Left ventricle myocardium superior (tissue), 1 donor: ENCODE measurements around the gene BBOF1. TPM values are rescaled to one million over a fixed set of nuclear protein-coding genes. Genes with fewer than 3 reads are reported as not detected.
"Not testable (repeated sequence)": the region's sequence is repeated elsewhere in the genome, so short reads cannot be mapped to it uniquely, and the experiment has no call there.

ENCODE experiments used
- ATAC-seq: fragments of 200-7000 bp; cut with Tn5 transposase; one replicate; pipeline ENCODE4 v1.9.1; 2020; ENCODE audit warnings: mild to moderate bottlenecking, moderate library complexity
- DNase-seq: peaks from one replicate; pipeline ENCODE4 v3.0.0-alpha.2; 2020
- intact Hi-C: fragments of 100-400 bp; cut with micrococcal nuclease; formaldehyde crosslinking; loops from one replicate; pipeline ENCODE4 v1.11.0; 2022
- total RNA-seq: library from RNA; stranded (reverse); fragmentation: NEBNext Ultra II Directional; extraction: Animal tissue kit (Norgen Biotek cat#: 25700); gene quantifications from one replicate; pipeline ENCODE4 v1.2.1, GENCODE V29; 2021
- donor health status: DM: no; HTN: yes; CAD: no; lungs with severe emphysema.

The BBOF1 gene
- total RNA-seq, 1 donor from 2014 or later, result 2.5 TPM

GRCh38 chr14:74084277-74085046, 65.3 kb downstream of the BBOF1 start, which contains the start of the genes ALDH6A1 and LIN52:
TSS of gene ALDH6A1 (minus strand) at chr14:74084453. CDS start at chr14:74084394, 59 bp downstream.
TSS of gene LIN52 (plus strand) at chr14:74084956. CDS start at chr14:74084975, 19 bp downstream.
- intact Hi-C loops, result no loop called here
- peak; percentile 97 for ATAC-seq
- peak; percentile 98 for DNase-seq

- intact Hi-C loops, result no loop called here
- DNase-seq, result peak; percentile 33
- peak; percentile 5 for ATAC-seq
These were observed 66.0 kb downstream of the BBOF1 start for GRCh38 chr14:74085047-74085637.

- intact Hi-C loops, result no loop called here
- DNase-seq (no peak), ATAC-seq (no peak)
These were observed 66.7 kb downstream of the BBOF1 start for GRCh38 chr14:74085828-74086227.

- intact Hi-C loops, result no loop called here
- ATAC-seq (no peak), DNase-seq (no peak)
These were observed 70.3 kb downstream of the BBOF1 start for GRCh38 chr14:74089251-74090020.

- intact Hi-C loops, result no loop called here
- DNase-seq, result no peak
- ATAC-seq, result no peak
These were observed 86.2 kb downstream of the BBOF1 start for GRCh38 chr14:74105381-74105780.

GRCh38 chr14:74109369-74109768, 90.2 kb downstream of the BBOF1 start:
- ATAC-seq, result no peak
- intact Hi-C loops, result no loop called here
- DNase-seq, result no peak

- not testable (repeated sequence) for DNase-seq
- ATAC-seq, result peak; percentile 60
These were observed 92.5 kb downstream of the BBOF1 start for GRCh38 chr14:74111395-74112216.

More at GRCh38 chr14:74111395-74112216, 92.5 kb downstream of the BBOF1 start:
- intact Hi-C loops, result loop anchor here (5.0 kb wide), 1 partner anchor 141 kb away; no protein-coding TSS in a partner anchor

Other genes starting within 250 kb of the BBOF1 start
- 38.4 TPM for gene PTGR2, start 167.5 kb upstream of the BBOF1 start, total RNA-seq
- gene ZNF410, start 132.5 kb upstream of the BBOF1 start, total RNA-seq, result 18.5 TPM
- 3.8 TPM for gene FAM161B, start 69.3 kb upstream of the BBOF1 start, total RNA-seq
- gene COQ6, start 69.0 kb upstream of the BBOF1 start, total RNA-seq, result 50.7 TPM
- 6.9 TPM for gene ENTPD5, start 61 bp upstream of the BBOF1 start, total RNA-seq
- gene ALDH6A1, start 65.1 kb downstream of the BBOF1 start, total RNA-seq, result 59.8 TPM
- 6.9 TPM for gene LIN52, start 65.6 kb downstream of the BBOF1 start, total RNA-seq
- not detected for gene VSX2, start 220.1 kb downstream of the BBOF1 start, total RNA-seq